IMR-90 (cell line): ENCODE data around the gene RPS15. TPM values are rescaled to one million over a fixed set of nuclear protein-coding genes. Genes with fewer than 3 reads are reported as not detected.
A peak's percentile ranks its signal among the peaks of the same experiment; 100 is the strongest.

Experiments
- ATAC-seq: fragments of 200-7000 bp; cut with Tn5 transposase; 2 replicates; pipeline ENCODE4 v1.9.1; 2020; ENCODE audit warnings: low read depth, mild to moderate bottlenecking, moderate library complexity
- BruUV-seq: library from RNA; stranded (reverse); fragments of 400-500 nt; replicated peaks from 2 replicates; lab custom pipeline; 2021; lab: Mats Ljungman, UMichigan
- CTCF ChIA-PET: fragments of 300-600 bp; formaldehyde crosslinking; extraction: SDS; loops from one replicate; lab custom pipeline; 2021; ENCODE audit warnings: antibody characterized with exemption; lab: Yijun Ruan, JAX
- POLR2A ChIA-PET: fragments of 300-600 bp; sonication (Branson Sonifier 250); formaldehyde crosslinking; loops from one replicate; lab custom pipeline; 2022; ENCODE audit warnings: antibody characterized with exemption; ENCODE audit not compliant: unreplicated experiment; lab: Charles Lee
- DNase-seq: peaks from one replicate; pipeline ENCODE4 v3.0.0; 2013
- H2AFZ ChIP-seq: replicated peaks from 2 replicates; pipeline ENCODE3; 2013; ENCODE audit warnings: low read length, mild to moderate bottlenecking; ENCODE audit not compliant: poor library complexity
- H2AK5ac ChIP-seq: 2 replicates; pipeline ENCODE4 v1.6.1; 2013; ENCODE audit warnings: low read depth, low read length, inconsistent platforms
- H2AK9ac ChIP-seq: replicated peaks from 2 replicates; pipeline ENCODE3; 2013; ENCODE audit warnings: mild to moderate bottlenecking, low read depth, low read length, moderate library complexity; ENCODE audit not compliant: poor library complexity
- H2BK120ac ChIP-seq: 2 replicates; pipeline ENCODE4 v1.6.1; 2013; ENCODE audit warnings: low read depth, low read length, inconsistent platforms
- H2BK15ac ChIP-seq: 3 replicates; pipeline ENCODE4 v1.6.1; 2013; ENCODE audit warnings: low read depth, low read length, inconsistent platforms
- H2BK20ac ChIP-seq: 2 replicates; pipeline ENCODE4 v1.6.1; 2013; ENCODE audit warnings: low read depth, mild to moderate bottlenecking, inconsistent platforms, low read length, moderate library complexity
- H2BK5ac ChIP-seq: 2 replicates; pipeline ENCODE4 v1.6.1; 2013; ENCODE audit warnings: mild to moderate bottlenecking, low read depth, low read length, inconsistent platforms; ENCODE audit not compliant: poor library complexity, severe bottlenecking
- H3K14ac ChIP-seq: replicated peaks from 2 replicates; pipeline ENCODE4 v1.6.1; 2013; ENCODE audit warnings: low read depth, low read length, inconsistent platforms
- H3K18ac ChIP-seq: 2 replicates; pipeline ENCODE4 v1.6.1; 2013; ENCODE audit warnings: low read depth, low read length, control low read depth
- H3K23ac ChIP-seq: 2 replicates; pipeline ENCODE4 v1.6.1; 2013; ENCODE audit warnings: low read depth, low read length, inconsistent platforms
- H3K27ac ChIP-seq: 2 replicates; pipeline ENCODE4 v1.5.1; 2013; ENCODE audit warnings: mild to moderate bottlenecking, control low read depth, low read length; ENCODE audit not compliant: insufficient read depth
- H3K27me3 ChIP-seq: 2 replicates; pipeline ENCODE4 v1.6.1; 2013; ENCODE audit warnings: low read length; ENCODE audit not compliant: control insufficient read depth, insufficient read depth
- H3K36me3 ChIP-seq: 2 replicates; pipeline ENCODE4 v1.6.1; 2013; ENCODE audit warnings: low read length, mixed read lengths; ENCODE audit not compliant: control insufficient read depth, insufficient read depth
- H3K4ac ChIP-seq: 2 replicates; pipeline ENCODE4 v1.6.1; 2013; ENCODE audit warnings: low read depth, low read length, inconsistent platforms
- H3K4me1 ChIP-seq: 2 replicates; pipeline ENCODE4 v1.6.1; 2013; ENCODE audit warnings: low read length, mixed read lengths; ENCODE audit not compliant: control insufficient read depth, insufficient read depth
- H3K4me2 ChIP-seq: 2 replicates; pipeline ENCODE4 v1.6.1; 2013; ENCODE audit warnings: low read depth, mild to moderate bottlenecking, control low read depth, low read length, moderate library complexity
- H3K4me3 ChIP-seq: 2 replicates; pipeline ENCODE4 v1.5.1; 2013; ENCODE audit warnings: low read depth, mild to moderate bottlenecking, control low read depth, low read length, moderate library complexity; ENCODE audit not compliant: insufficient read depth
- H3K56ac ChIP-seq: 2 replicates; pipeline ENCODE4 v1.6.1; 2013; ENCODE audit warnings: low read length, inconsistent platforms; ENCODE audit not compliant: insufficient read depth; ENCODE audit errors: extremely low read depth
- H3K79me1 ChIP-seq, 2 experiments: 2 replicates each; pipeline ENCODE4 v1.6.1; 2013; ENCODE audit warnings: low read length in 2 of 2, inconsistent platforms in 1 of 2, low read depth in 1 of 2
- H3K9ac ChIP-seq: 2 replicates; pipeline ENCODE4 v1.6.1; 2013; ENCODE audit warnings: low read depth, low read length, control low read depth
- H3K9me1 ChIP-seq: 2 replicates; pipeline ENCODE4 v1.6.1; 2013; ENCODE audit warnings: low read length, inconsistent platforms; ENCODE audit not compliant: insufficient read depth
- H3K9me3 ChIP-seq: 2 replicates; pipeline ENCODE4 v1.6.1; 2013; ENCODE audit warnings: low read length; ENCODE audit not compliant: control insufficient read depth, insufficient read depth
- H4K20me1 ChIP-seq: 2 replicates; pipeline ENCODE4 v1.6.1; 2013; ENCODE audit warnings: low read length, inconsistent platforms; ENCODE audit not compliant: insufficient read depth
- H4K5ac ChIP-seq: 2 replicates; pipeline ENCODE4 v1.6.1; 2013; ENCODE audit warnings: mild to moderate bottlenecking, low read depth, low read length, control low read depth
- H4K8ac ChIP-seq, 2 experiments: 2 replicates each; pipeline ENCODE4 v1.6.1; 2013; ENCODE audit warnings: low read depth in 2 of 2, low read length in 2 of 2, control low read depth in 1 of 2, inconsistent platforms in 1 of 2
- H4K91ac ChIP-seq: 2 replicates; pipeline ENCODE4 v1.6.1; 2013; ENCODE audit warnings: low read depth, low read length, inconsistent platforms; ENCODE audit not compliant: insufficient read depth
- BHLHE40 ChIP-seq: fragments of 150-350 bp; IDR thresholded peaks from 2 replicates; pipeline ENCODE4 v1.6.1; 2016; ENCODE audit warnings: mild to moderate bottlenecking, low read depth, low read length
- ELK1 ChIP-seq: fragments of 150-350 bp; IDR thresholded peaks from 2 replicates; pipeline ENCODE4 v1.6.1; 2016; ENCODE audit warnings: low read depth, mild to moderate bottlenecking, low read length, moderate library complexity, borderline replicate concordance
- RCOR1 ChIP-seq: IDR thresholded peaks from 2 replicates; pipeline ENCODE4 v1.6.1; 2012; ENCODE audit warnings: mild to moderate bottlenecking, low read length, improper control_type of control experiment; ENCODE audit not compliant: insufficient replicate concordance
- WGBS, 2 experiments: methylation state at CpG; one replicate each; pipeline versions ENCODE4 v1.1.5 to v1.1.7; 2013; ENCODE audit warnings: missing lambda C conversion rate in 2 of 2; ENCODE audit not compliant: insufficient read length in 1 of 2; ENCODE audit errors: extremely low coverage in 2 of 2; 5-methylcytosine and 5-hydroxymethylcytosine counted together
- dilution Hi-C: fragments of 300-500 bp; cut with HindIII; formaldehyde crosslinking; loops from one replicate; pipeline ENCODE4 v1.14.3; 2018; ENCODE audit warnings: low sequenced_read_pairs; ENCODE audit not compliant: unreplicated experiment
- in situ Hi-C: fragments of 300-500 bp; cut with MboI; formaldehyde crosslinking; loops from 3 replicates; pipeline ENCODE4 v1.14.3; 2019; ENCODE audit warnings: low sequenced_read_pairs, inconsistent platforms, mixed read lengths
- intact Hi-C: fragments of 100-400 bp; cut with micrococcal nuclease; formaldehyde crosslinking; loops from 2 replicates; pipeline ENCODE4 v1.10.0; 2022
- polyA plus RNA-seq, 3 experiments: library from polyadenylated mRNA; depleted of rRNA; stranded (reverse); fragments of >200 nt; gene quantifications; 2 replicates each; pipeline ENCODE4 v1.2.3, GENCODE V29; 2012; ENCODE audit warnings: low replicate concordance in 1 of 3
- total RNA-seq: library from RNA; depleted of rRNA; stranded (reverse); fragments of >200 nt; gene quantifications from 2 replicates; pipeline ENCODE4 v1.2.3, GENCODE V29; 2012

Gene RPS15
- total and polyA plus RNA-seq, 2 of the 4 experiments (the other 2 are of a cell fraction) = 1,179 to 1,855 TPM

DNA sequence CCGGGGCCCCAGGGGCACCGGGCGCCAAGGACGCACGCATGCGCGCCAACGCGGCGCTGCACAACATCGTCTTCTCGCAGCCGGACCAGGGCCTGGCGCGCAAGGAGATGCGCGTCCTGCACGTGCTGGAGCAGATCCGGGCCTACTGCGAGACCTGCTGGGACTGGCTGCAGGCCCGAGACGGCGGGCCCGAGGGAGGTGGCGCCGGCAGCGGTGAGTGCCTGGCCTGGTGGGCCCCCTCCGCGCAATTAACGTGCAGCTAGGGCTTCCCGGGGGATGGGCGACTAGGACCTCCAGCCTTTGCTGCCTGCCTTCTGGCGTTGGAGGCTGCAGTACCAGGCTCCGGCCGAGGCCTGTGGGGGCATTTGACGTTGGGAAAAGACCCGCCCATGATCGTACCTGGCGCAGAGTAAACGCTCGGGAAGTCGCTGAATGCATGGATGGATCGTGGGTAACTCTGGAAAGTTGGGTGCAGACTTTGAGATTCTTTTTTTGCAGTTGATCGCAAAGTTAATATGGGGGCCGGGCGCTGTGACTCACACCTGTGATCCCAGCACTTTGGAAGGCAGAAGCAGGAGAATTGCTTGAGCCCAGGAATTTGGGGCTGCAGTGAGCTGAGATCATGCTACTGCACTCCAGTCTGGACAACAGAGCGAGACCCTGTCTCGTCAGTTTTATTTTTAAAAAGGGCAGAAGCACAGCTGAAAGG lies 19.0 kb downstream of the RPS15 start:
- no peak overlapping the region for H3K4me3 ChIP-seq
- H3K4ac ChIP-seq = no peak overlapping the region
- no peak overlapping the region for H3K56ac ChIP-seq
- 13% methylated on average over 26 of the region's 48 CpGs; no CpG with 5 or more reads in 1 of the 2 experiments for WGBS, 2 experiments
- H3K9me3 ChIP-seq = no peaks in the 10 kb centered on the region
- no peak overlapping the region for H2AK5ac ChIP-seq
- H3K14ac ChIP-seq = no peak overlapping the region
- intact Hi-C loops = no loop called here
- peaks cover 3% of the 10 kb centered on the region; the same call in 1 of the 2 replicates for H3K36me3 ChIP-seq
- no peak overlapping the region for H3K23ac ChIP-seq
- no peak overlapping the region for H4K5ac ChIP-seq
- dilution Hi-C loops = no loop called here
- H4K91ac ChIP-seq = no peak overlapping the region
- H2AK9ac ChIP-seq = no peak overlapping the region
- peaks cover 43% of the 10 kb centered on the region for H3K27me3 ChIP-seq
- no peak overlapping the region for H2BK5ac ChIP-seq
- H3K27ac ChIP-seq = no peak overlapping the region
- ChIA-PET POLR2A (no interaction called here), CTCF (no interaction called here)
- H2BK20ac ChIP-seq = no peak overlapping the region
- H2AFZ ChIP-seq = no peak overlapping the region
- H3K9me1 ChIP-seq = 0 out of 2 replicates have a peak, but pooled peaks cover 2% of the 10 kb centered on the region
- no TSS peak for BruUV-seq
- H3K18ac ChIP-seq = no peak overlapping the region
- no peak overlapping the region for H2BK120ac ChIP-seq
- H4K8ac ChIP-seq = no peak overlapping the region
- in situ Hi-C loops = no loop called here
- H3K9ac ChIP-seq = no peak overlapping the region
- H3K4me2 ChIP-seq = no peak overlapping the region
- ATAC-seq (no peak), DNase-seq (no peak)
- H2BK15ac ChIP-seq = no peak overlapping the region
- no peaks in the 10 kb centered on the region for H3K4me1 ChIP-seq
- peaks cover 40% of the 10 kb centered on the region for H4K20me1 ChIP-seq
- no peak for TF ChIP-seq RCOR1
- TF ChIP-seq BHLHE40 = 0 out of 2 replicates have a peak, but pooled peaks have one; percentile 29
- TF ChIP-seq ELK1 = no peak
- no peaks in the 10 kb centered on the region for H3K79me1 ChIP-seq
